Sigmoid colon (tissue), 7 donors: ENCODE measurements around the gene SAPCD1. TPM values are rescaled to one million over a fixed set of nuclear protein-coding genes. Genes with fewer than 3 reads are reported as not detected.
"Not testable (repeated sequence)": the region's sequence is repeated elsewhere in the genome, so short reads cannot be mapped to it uniquely, and the experiment has no call there.

Source experiments
- DNase-seq: peaks from one replicate; pipeline ENCODE4 v3.0.0-alpha.2; 2019
- H3K27ac ChIP-seq, 4 donors: fragments of 200-600 bp; sonication (generic); one replicate each; pipeline ENCODE4 v1.5.1; 2016 to 2019; ENCODE audit warnings: mild to moderate bottlenecking in 1 of 4
- H3K27me3 ChIP-seq, 3 donors: fragments of 200-600 bp; sonication (generic); one replicate each; pipeline ENCODE4 v1.5.1; 2019; ENCODE audit warnings: mild to moderate bottlenecking in 1 of 3
- H3K36me3 ChIP-seq, 4 donors: fragments of 200-600 bp; sonication (generic); one replicate each; pipeline ENCODE4 v1.5.1; 2016 to 2019
- H3K4me1 ChIP-seq, 4 donors: fragments of 200-600 bp; sonication (generic); one replicate each; pipeline ENCODE4 v1.5.1; 2017 to 2019
- H3K4me3 ChIP-seq, 4 donors: fragments of 200-600 bp; sonication (generic); one replicate each; pipeline ENCODE4 v1.5.1; 2017 to 2019; ENCODE audit warnings: mild to moderate bottlenecking in 2 of 4, moderate library complexity in 1 of 4
- H3K9me3 ChIP-seq, 4 donors: fragments of 200-600 bp in 3 of 4; sonication (generic) in 3 of 4; one replicate each; pipeline versions ENCODE4 v1.5.1 to v1.6.1; 2013 to 2019
- CTCF ChIP-seq, 4 experiments: fragments of 450-650 bp in 3 of 4; fragments of 200-600 bp in 1 of 4; IDR thresholded peaks; one replicate each; pipeline ENCODE4 v1.5.1; 2016 to 2019; ENCODE audit warnings: antibody characterized with exemption in 4 of 4, mild to moderate bottlenecking in 3 of 4, moderate library complexity in 2 of 4
- EP300 ChIP-seq, 4 donors: sonication (generic); formaldehyde crosslinking; IDR thresholded peaks; one replicate each; pipeline ENCODE4 v1.6.1; 2017; ENCODE audit warnings: antibody characterized with exemption in 4 of 4
- POLR2A ChIP-seq, 2 donors: fragments of 450-650 bp; IDR thresholded peaks; one replicate each; pipeline ENCODE4 v1.6.1; 2016; ENCODE audit warnings: antibody characterized with exemption in 2 of 2, mild to moderate bottlenecking in 2 of 2, moderate library complexity in 2 of 2
- POLR2AphosphoS5 ChIP-seq, 4 donors: sonication (generic); formaldehyde crosslinking; IDR thresholded peaks; one replicate each; pipeline ENCODE4 v1.6.1; 2017; ENCODE audit warnings: antibody characterized with exemption in 4 of 4
- WGBS, 2 donors: extraction: QIAGEN DNeasy Blood & Tissue Kit; methylation state at CpG; one replicate each; pipeline ENCODE4 v1.1.7; 2013; 5-methylcytosine and 5-hydroxymethylcytosine counted together
- intact Hi-C: fragments of 100-400 bp; cut with DNase I; formaldehyde crosslinking; loops from one replicate; pipeline ENCODE4 v1.15.1; 2023
- polyA plus RNA-seq, 3 donors: library from polyadenylated mRNA; stranded (reverse); fragments of 200-250 nt; gene quantifications; one replicate each; pipeline ENCODE4 v1.2.3, GENCODE V29; 2013
- total RNA-seq, 4 donors: library from RNA; depleted of rRNA; stranded (reverse); fragments of >200 nt; gene quantifications; one replicate each; pipeline ENCODE4 v1.1.0, GENCODE V29; 2016
- donor health status: healthy with polysubstance abuse.
- donor health status: Bipolar disorder and iron deficiency.
- donor health status: healthy.

The SAPCD1 gene
- total and polyA plus RNA-seq, 7 donors: 1.2 to 8.7 (median 4.2) TPM; not detected in 2

DNA sequence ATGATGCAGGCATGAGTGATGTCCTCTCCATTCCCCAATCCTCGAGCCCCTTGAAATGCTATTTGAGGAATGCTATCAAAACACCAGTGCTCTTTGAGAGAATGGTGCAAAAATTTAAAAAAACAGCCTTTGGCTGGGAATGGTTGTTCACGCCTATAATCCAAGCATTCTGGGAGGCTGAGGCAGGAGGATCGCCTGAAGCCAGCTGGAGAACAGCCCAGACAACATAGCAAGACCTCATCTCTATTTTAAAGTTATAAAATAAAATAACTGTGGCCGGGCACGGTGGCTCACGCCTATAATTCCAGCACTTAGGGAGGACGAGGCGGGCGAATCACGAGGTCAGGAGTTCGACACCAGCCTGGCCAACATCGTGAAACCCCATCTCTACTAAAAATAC lies 37.3 kb downstream of the SAPCD1 start:
- no peak for TF ChIP-seq POLR2A (IDR thresholded peaks at IDR 0.05)
- no peak for TF ChIP-seq CTCF (IDR thresholded peaks at IDR 0.05)
- TF ChIP-seq EP300 (IDR thresholded peaks at IDR 0.05): no peak
- no peak for TF ChIP-seq POLR2AphosphoS5 (IDR thresholded peaks at IDR 0.05)
- H3K9me3 ChIP-seq: no peaks in the 10 kb centered on the region
- no peak for DNase-seq
- no peak overlapping the region for H3K4me3 ChIP-seq
- peaks cover 0 to 13% (median 7%) of the 10 kb centered on the region in 4 donors for H3K4me1 ChIP-seq
- H3K27ac ChIP-seq: no peak overlapping the region
- no peaks in the 10 kb centered on the region for H3K27me3 ChIP-seq
- WGBS, 2 donors: 83 to 88% methylated on average over 12 of the region's 12 CpGs
- intact Hi-C loops: no loop called here
- peaks cover 0 to 29% (median 0%) of the 10 kb centered on the region in 4 donors for H3K36me3 ChIP-seq

GRCh38 chr6:31801031-31801927 lies 38.8 kb downstream of the SAPCD1 start:
- intact Hi-C loops, H3K27ac ChIP-seq, H3K27me3 ChIP-seq, H3K4me3 ChIP-seq, H3K9me3 ChIP-seq, DNase-seq: not testable (repeated sequence)
- peaks cover 0 to 16% (median 12%) of the 10 kb centered on the region in 4 donors for H3K4me1 ChIP-seq
- peaks cover 0 to 29% (median 0%) of the 10 kb centered on the region in 4 donors for H3K36me3 ChIP-seq
- WGBS, 2 donors: 96 to 97% methylated on average over 8 of the region's 8 CpGs

GRCh38 chr6:31805939-31806469 lies 43.5 kb downstream of the SAPCD1 start:
- Histone ChIP-seq H3K4me3 (peak overlapping the region; percentile 51 to 64 (median 58)), H3K27ac (peak overlapping the region; percentile 87 to 98 (median 92)), H3K4me1 (peaks cover 0 to 25% (median 19%) of the 10 kb centered on the region in 4 donors), H3K27me3 (no peaks in the 10 kb centered on the region), H3K9me3 (no peaks in the 10 kb centered on the region), H3K36me3 (peaks cover 0 to 21% (median 0%) of the 10 kb centered on the region in 4 donors)
- TF ChIP-seq POLR2AphosphoS5 (IDR thresholded peaks at IDR 0.05) (no peak), POLR2A (IDR thresholded peaks at IDR 0.05) (no peak), EP300 (IDR thresholded peaks at IDR 0.05) (no peak), CTCF (IDR thresholded peaks at IDR 0.05) (no peak)
- intact Hi-C loops: loop anchor here (1.0 kb wide), 1 partner anchor 16 kb away; no protein-coding TSS in a partner anchor
- DNase-seq: no peak
- WGBS, 2 donors: 13 to 14% methylated on average over 7 of the region's 7 CpGs

DNA sequence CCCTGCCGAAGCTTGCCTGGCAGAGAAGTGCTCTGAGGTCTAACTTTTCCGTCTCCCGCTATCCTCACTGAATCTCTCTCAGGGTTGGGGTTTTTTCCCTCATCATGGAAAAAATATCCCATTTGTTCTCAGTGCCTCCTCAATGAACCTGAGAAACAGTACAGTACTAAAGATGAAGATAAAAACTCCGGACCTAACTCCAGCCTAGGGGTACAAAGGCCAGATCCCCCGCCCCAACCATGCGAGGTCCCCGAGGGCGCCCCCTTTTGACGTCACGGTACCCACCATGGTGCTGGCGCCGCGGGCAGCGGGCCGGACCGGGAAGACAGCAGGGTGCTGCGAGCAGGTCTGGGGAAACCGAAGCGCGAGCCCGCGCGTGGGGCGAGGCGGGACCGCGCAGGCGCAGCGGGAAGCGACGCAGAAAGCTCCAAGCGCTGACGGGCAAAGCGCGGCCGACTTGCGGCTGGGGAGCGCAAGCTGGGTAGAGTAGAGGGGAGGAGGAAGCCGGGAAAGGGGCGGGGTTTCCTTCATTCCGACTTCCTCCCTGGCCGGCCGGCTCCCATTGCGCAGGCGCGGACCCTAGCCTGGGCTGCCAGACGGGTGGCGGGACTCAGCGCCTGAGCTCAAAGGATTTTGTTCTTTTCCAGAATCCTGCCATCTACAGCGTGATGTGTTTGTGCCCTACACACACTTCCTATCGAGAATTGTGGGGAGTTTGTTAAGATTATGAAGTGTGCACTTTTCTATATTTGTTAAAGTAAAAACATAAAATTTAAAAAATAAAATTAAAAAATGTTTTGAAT lies 44.2 kb downstream of the SAPCD1 start, which contains the start of gene LSM2:
TSS of gene LSM2 (minus strand) at position 497 of the 803 bp plus-strand sequence. CDS start at position 288, 209 bp downstream.
- TF ChIP-seq POLR2AphosphoS5 (IDR thresholded peaks at IDR 0.05) (peak; percentile 91 to 97 (median 95)), EP300 (IDR thresholded peaks at IDR 0.05) (peak in 1 of 4 donors; percentile 80), CTCF (IDR thresholded peaks at IDR 0.05) (no peak), POLR2A (IDR thresholded peaks at IDR 0.05) (peak; percentile 66 to 76)
- WGBS, 2 donors: 0% methylated on average over 51 of the region's 51 CpGs
- peak within 1 kb of the TSS; percentile 51 to 64 (median 58) for H3K4me3 ChIP-seq
- H3K9me3 ChIP-seq: no peaks in the 10 kb centered on the region
- intact Hi-C loops: loop anchor here (1.0 kb wide), 1 partner anchor 16 kb away; no protein-coding TSS in a partner anchor
- H3K27me3 ChIP-seq: no peaks in the 10 kb centered on the region
- peaks cover 0 to 25% (median 19%) of the 10 kb centered on the region in 4 donors for H3K4me1 ChIP-seq
- peak; percentile 99 for DNase-seq
- H3K36me3 ChIP-seq: peaks cover 0 to 16% (median 0%) of the 10 kb centered on the region in 4 donors
- peak within 1 kb of the TSS; percentile 87 to 98 (median 92) for H3K27ac ChIP-seq

- not testable (repeated sequence) for DNase-seq
- 84 to 92% methylated on average over 10 of the region's 10 CpGs for WGBS, 2 donors
Observed at GRCh38 chr6:31808599-31808998, 46.1 kb downstream of the SAPCD1 start.

More at GRCh38 chr6:31808599-31808998, 46.1 kb downstream of the SAPCD1 start:
- peaks cover 0 to 30% (median 25%) of the 10 kb centered on the region in 4 donors for H3K4me1 ChIP-seq
- H3K36me3 ChIP-seq, H3K27me3 ChIP-seq, H3K27ac ChIP-seq, H3K9me3 ChIP-seq, intact Hi-C loops, H3K4me3 ChIP-seq: not testable (repeated sequence)
